CD1c-positive myeloid dendritic cell (primary cell): ENCODE results near the gene GAL3ST2.
"Not testable (repeated sequence)": the region's sequence is repeated elsewhere in the genome, so short reads cannot be mapped to it uniquely, and the experiment has no call there.

ENCODE experiments used
- DNase-seq: peaks from one replicate; pipeline ENCODE4 v3.0.0-alpha.2; 2016; ENCODE audit errors: extremely low spot score

Gene GAL3ST2

GRCh38 chr2:241809383-241810306 is 33.0 kb downstream of the GAL3ST2 start:
- no peak for DNase-seq

GRCh38 chr2:241810307-241811200 is 33.9 kb downstream of the GAL3ST2 start:
- no peak for DNase-seq

GRCh38 chr2:241811201-241811951 is 34.8 kb downstream of the GAL3ST2 start:
- DNase-seq = no peak

- DNase-seq = no peak
Measured at GRCh38 chr2:241811952-241812729, 35.5 kb downstream of the GAL3ST2 start.

GRCh38 chr2:241812730-241813643 is 36.4 kb downstream of the GAL3ST2 start:
- no peak for DNase-seq

- peak; percentile 8 for DNase-seq
Measured at GRCh38 chr2:241813644-241814392, 37.2 kb downstream of the GAL3ST2 start.

- no peak for DNase-seq
Measured at GRCh38 chr2:241814393-241814642, 37.7 kb downstream of the GAL3ST2 start.

GRCh38 chr2:241814643-241815476 is 38.2 kb downstream of the GAL3ST2 start:
- no peak for DNase-seq

- no peak for DNase-seq
Measured at GRCh38 chr2:241815477-241816430, 39.1 kb downstream of the GAL3ST2 start.

- no peak for DNase-seq
Measured at GRCh38 chr2:241816431-241817121, 40.0 kb downstream of the GAL3ST2 start.

GRCh38 chr2:241817126-241817820 is 40.7 kb downstream of the GAL3ST2 start:
- DNase-seq = peak; percentile 24

GRCh38 chr2:241817821-241818215 is 41.2 kb downstream of the GAL3ST2 start:
- DNase-seq = not testable (repeated sequence)

- no peak for DNase-seq
Measured at GRCh38 chr2:241818229-241818942, 41.8 kb downstream of the GAL3ST2 start.

- DNase-seq = no peak
Measured at GRCh38 chr2:241818943-241819270, 42.3 kb downstream of the GAL3ST2 start.

GRCh38 chr2:241819947-241820624 is 43.5 kb downstream of the GAL3ST2 start:
- not testable (repeated sequence) for DNase-seq
